AG08395 (cell line): Measurements from ENCODE around the gene TIMP3.
A peak's percentile ranks its signal among the peaks of the same experiment; 100 is the strongest.

Experiments
- DNase-seq: peaks from one replicate; pipeline ENCODE4 v3.0.0; 2012; ENCODE audit warnings: mixed read lengths, low spot score

The TIMP3 gene

GRCh38 chr22:32882774-32883530 is 81.4 kb downstream of the TIMP3 start:
- no peak for DNase-seq

DNA sequence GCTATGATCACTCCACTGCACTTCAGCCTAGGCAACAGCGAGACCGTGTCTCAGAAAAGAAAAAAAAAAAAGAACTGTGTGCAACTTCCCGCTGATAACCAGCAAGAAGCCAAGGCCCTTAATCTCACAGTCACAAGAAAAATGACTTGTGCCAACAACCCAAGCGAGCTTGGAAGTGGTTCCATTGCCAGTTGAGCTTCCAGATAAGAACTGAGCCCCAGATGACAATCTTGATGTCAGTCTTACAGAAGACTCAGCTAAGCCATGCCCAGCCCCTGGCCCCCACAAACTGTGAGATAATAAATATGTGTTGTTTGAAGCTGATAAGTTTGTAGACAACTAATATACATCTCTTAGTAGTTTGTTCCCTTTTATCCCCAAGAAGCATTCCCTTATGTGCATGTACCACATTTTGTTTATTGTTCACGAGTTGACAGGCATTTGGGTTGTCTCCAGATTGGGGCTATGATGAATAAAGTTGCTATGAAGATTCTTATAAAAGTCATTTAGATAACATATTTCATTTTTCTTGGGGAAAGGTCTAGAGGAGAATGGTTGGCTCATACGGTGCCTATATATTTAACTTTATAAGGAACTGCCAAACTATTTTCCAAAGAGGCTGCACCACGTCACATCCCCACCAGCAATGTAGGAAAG is 85.9 kb downstream of the TIMP3 start:
- DNase-seq, result no peak

GRCh38 chr22:32888976-32889375 is 87.5 kb downstream of the TIMP3 start:
- DNase-seq, result no peak

GRCh38 chr22:32896891-32897290 is 95.4 kb downstream of the TIMP3 start:
- DNase-seq, result no peak

DNA sequence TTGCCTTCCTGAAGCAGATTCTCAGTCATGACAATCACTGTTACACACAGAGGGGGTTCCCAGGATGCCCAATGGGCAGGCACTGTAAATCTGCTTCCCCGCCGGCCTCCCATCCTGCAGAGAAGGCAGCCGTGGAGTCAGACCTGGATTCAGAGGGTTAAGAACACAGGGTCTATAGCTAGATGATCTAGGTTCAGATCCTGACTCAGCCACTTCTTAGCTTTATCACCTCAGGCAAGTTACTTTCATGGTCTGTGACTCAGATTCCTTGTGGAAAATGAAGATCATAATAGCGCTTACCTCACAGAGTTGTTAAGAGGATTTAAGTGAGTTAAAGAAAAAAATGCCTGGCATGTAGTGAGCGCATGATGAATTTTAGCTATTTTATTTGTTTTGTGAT is 95.9 kb downstream of the TIMP3 start:
- peak; percentile 34 for DNase-seq

GRCh38 chr22:32900886-32901635 is 99.6 kb downstream of the TIMP3 start:
- no peak for DNase-seq

- DNase-seq, result no peak
These were observed 100.4 kb downstream of the TIMP3 start for GRCh38 chr22:32901925-32902324.

DNA sequence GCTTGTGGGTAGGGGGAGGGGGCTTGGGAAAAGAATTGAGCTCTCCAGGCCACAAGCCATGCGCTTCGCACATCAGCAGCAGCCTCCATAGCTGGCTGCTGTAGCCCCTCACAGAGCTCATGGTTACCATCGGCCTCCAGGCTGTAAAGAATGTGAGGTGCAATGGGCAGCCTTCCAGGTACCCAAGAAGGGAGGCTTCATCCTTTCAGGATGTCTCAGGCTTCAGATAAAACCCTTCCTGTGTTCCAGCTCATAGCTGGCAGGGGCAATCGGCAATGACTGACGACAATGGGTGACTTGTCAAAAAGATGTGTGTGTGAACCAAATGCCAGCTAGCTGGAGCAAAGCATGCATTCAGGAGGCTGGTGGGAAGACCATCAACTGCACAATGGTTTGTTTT is 102.0 kb downstream of the TIMP3 start:
- no peak for DNase-seq

DNA sequence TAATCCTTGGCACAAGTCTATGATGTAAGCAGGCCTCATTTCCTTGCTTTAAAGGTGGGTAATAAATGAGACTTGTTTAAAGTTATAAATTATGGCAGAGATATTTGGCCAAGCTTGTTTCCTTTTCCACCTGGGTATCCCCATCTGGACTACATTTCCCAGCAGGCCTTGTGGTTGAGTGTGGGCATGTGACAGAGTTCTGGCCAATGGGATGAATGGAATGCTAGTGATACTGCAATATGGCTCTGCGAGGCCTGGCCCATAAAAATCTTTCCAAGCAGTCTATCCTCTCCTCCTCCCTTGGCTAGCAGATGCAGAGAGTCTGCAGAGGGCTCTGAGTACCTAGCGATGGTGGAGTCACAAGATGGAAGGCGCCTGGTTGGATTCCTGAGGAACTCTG is 102.5 kb downstream of the TIMP3 start:
- DNase-seq, result peak; percentile 47

DNA sequence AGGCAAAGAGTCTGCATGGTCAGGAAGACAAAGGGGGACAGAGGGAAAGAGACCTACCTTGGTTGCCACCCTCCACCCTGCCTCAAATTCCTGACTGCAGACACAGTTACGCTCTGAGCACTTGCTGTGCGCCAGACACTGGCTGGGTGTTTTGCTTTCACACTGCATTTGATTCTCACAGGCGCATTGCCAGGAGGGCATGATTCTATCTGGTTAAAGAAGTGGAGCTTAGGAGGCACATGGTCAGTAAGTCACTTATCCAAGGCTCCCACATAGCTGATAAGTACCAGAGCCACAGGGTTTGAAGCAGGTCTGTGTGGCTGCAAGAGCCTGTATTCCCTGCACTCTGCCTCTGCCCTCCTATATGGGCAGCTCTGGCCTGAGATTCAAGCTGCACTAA is 103.9 kb downstream of the TIMP3 start:
- no peak for DNase-seq

DNA sequence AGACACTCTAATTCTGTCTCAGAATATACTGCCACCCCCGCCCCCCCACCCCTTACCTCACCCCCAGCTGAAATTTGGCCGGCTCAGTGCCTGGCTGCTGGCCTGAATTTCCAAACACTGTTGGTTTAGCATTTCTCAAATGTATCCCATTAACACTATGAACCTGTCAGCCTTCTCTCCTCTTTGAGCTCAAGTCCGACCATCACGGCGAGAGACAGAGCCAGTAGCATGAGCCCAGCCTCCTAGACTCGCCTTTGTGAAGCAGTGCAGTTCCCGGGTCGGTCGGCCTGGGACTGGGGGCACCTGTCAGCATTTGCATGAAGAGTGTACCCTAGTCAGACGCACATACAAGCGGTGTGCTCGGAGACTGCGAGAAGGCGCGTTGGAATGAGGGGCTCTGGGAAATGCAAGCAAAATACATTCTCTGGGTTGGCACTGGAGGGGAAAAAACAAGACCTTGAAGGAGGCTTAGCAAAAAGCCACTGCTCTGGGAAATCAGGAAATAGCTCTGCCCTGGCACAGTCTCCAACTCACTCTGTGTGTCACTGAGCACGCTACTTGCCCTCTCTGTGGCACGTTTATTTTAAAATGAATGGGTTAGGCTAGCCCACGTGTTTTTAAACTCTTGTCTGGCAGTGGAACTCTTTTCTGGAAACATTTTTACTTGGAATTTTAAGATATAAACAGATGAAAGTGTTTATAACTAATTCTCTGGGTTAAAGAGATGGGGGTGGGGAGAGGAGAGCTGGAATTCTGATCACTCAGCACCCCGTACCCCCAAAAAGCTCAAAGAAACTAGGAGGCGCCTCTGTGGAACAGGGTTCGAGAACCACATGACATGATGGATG is 108.3 kb downstream of the TIMP3 start:
- no peak for DNase-seq

- no peak for DNase-seq
These were observed 108.9 kb downstream of the TIMP3 start for GRCh38 chr22:32910429-32910772.

DNA sequence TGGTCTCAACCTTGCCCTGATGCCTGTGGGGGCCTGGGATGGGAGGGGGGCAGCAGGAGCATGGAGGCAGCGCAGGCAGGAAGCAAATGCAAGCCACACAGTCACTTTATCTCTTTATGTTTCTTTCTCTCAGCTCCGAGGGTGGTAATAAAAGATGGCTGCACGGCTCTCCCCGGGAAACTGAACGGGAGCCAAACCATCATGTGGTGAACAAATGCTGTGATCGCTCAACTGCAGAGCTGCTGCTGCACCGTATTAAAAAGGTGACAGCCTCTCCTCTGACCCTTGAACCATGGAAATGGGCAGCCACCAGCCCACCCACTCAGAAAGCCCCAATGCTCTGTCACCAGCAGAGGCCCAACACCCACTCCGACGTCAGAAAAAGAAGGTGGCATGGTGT is 110.0 kb downstream of the TIMP3 start:
- peak; percentile 30 for DNase-seq
